SW 1271 (cell line): ENCODE results near the gene ABCC6.
"Not testable (repeated sequence)": the region's sequence is repeated elsewhere in the genome, so short reads cannot be mapped to it uniquely, and the experiment has no call there.

Source experiments
- DNase-seq, 2 experiments: peaks; one replicate each; lab custom pipeline; 2025; lab: John Stamatoyannopoulos, UW

ABCC6 gene

GRCh38 chr16:16222850-16223661 is at the start of gene ABCC6:
Gene ABCC6 (minus strand): TSS chr16:16223494. CDS start chr16:16223434, 60 bp downstream.
- DNase-seq, result not testable (repeated sequence)

DNA sequence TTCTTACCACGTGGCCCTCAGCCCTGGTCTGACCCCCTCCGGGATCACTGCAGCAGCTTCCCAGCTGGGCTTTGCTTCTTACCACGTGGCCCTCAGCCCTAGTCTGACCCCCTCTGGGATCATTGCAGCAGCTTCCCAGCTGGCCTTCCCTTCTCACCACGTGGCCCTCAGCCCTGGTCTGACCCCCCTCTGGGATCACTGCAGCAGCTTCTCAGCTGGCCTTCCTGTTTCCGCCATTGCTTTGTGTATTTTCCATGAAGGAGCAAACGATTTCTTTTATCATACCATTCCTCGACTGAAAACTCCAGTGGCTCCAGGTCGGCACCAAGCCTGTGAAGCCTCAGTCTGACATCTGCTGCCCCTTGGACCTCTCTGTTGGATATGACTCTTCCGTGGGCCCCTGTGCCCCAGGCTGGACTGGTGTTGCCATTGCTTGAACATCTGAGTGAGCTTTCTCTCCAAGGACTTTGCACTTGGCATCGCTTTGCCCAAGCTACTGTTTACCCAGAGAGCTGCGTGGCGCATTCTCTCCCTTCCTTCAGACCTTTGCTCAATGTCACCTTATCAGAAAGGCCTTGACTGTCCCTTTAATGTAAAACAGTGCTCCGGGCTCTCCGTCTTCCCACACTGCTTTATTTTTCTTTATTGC is 49.4 kb upstream of the ABCC6 start:
- DNase-seq, result not testable (repeated sequence)

- DNase-seq, result not testable (repeated sequence)
Observed at GRCh38 chr16:16271658-16272057, 48.4 kb upstream of the ABCC6 start.

DNA sequence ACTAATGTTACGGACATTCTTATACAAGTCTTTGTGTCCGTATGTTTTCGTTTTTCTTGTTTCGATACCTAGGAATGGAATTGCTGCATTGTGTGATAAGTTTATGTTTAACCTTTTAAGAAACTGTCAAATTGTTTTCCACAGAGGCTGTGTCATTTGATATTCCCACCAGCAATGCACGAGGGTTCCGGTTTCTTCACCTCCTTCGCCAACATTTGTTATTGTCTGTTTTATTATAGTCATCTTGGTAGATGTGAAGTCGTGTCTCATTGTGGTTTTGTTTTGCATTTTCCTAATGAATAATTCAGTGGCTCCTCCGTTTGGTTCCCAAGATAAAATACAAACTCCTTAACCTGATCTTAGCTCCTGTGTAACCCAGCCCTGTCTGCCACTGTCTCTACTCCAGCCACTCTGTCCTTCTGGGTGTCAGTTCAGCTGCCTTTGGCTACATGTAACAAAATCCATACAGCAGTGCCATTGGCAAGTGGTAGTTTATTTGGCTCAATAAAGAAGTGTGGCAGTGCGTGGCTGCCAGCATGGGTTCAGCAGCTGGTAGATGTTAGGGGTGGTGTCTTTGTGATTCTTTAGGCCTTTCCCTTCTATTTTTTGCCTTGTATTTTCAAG is 45.0 kb upstream of the ABCC6 start:
- DNase-seq, result not testable (repeated sequence)

GRCh38 chr16:16267708-16268107 is 44.4 kb upstream of the ABCC6 start:
- DNase-seq, result not testable (repeated sequence)

DNA sequence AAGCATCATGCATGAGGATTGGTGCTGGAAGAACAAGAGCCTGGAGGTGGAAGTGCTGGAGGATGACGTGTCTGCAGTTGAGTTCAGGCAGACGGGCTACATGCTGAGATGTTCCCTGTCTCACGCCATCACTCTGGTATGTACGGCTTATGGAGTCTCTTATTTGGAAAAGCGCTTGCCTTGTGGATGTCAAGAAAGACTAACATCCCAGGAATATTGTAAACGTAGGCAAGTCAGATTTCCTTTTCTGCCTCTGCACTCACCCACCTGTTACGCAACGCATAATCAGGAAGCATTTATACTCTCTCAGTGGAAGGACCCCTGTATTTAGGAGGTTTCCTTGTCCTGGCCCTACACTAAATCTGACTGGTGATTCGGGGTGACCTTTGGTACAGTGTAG is 41.8 kb upstream of the ABCC6 start:
- DNase-seq, result not testable (repeated sequence)

GRCh38 chr16:16263947-16264346 is 40.7 kb upstream of the ABCC6 start:
- not testable (repeated sequence) for DNase-seq

DNA sequence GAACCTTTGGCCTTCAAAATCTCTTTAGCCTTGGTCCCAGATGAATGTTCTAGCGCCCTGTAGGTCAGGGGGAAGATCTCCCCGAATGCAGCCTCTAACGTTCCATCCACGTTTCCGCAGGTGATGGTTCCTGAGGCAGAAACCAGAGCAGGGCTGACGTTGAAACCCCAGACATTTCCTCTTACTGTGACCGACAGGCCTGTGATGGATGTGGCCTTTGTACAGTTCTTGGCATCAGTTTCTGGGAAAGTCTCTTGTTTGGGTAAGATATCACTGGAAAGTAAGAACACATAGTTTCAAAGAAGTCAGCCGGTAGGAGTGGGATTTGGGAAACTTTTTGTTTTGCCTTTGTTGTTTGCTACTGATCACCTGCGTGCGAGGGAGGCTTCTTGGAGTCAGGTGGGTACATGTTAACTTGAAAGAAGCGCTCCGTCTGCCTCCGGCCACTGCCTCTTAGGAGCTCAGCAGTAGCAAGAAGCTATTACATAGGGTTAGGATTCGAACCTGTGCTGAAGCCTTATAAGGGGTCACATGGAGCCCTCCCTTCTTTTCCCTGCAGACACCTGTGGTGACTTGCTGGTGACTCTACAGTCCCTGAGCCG is 39.8 kb upstream of the ABCC6 start:
- not testable (repeated sequence) for DNase-seq

DNA sequence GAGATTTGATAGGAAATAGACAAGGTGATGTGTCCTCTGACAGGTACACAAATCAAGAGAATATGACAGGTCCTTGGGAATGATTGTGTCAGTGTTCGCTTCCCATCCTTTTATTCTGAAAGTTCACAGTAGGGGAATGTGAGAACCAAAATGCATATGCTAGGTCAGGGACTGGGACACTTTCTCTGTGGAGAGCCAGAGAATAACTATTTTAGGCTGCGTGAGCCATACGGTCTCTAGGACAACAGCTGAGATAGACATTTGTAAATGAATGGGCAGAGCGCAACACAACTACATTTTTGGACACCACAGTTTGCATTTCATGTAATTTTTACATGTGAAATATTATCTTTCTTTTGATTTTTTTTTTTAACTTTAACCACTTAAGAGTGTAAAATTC is 36.7 kb upstream of the ABCC6 start:
- not testable (repeated sequence) for DNase-seq

- DNase-seq, result not testable (repeated sequence)
Observed at GRCh38 chr16:16258822-16259221, 35.5 kb upstream of the ABCC6 start.

- DNase-seq, result not testable (repeated sequence)
Observed at GRCh38 chr16:16257301-16257923, 34.1 kb upstream of the ABCC6 start.

- not testable (repeated sequence) for DNase-seq
Observed at GRCh38 chr16:16252377-16252776, 29.1 kb upstream of the ABCC6 start.

DNA sequence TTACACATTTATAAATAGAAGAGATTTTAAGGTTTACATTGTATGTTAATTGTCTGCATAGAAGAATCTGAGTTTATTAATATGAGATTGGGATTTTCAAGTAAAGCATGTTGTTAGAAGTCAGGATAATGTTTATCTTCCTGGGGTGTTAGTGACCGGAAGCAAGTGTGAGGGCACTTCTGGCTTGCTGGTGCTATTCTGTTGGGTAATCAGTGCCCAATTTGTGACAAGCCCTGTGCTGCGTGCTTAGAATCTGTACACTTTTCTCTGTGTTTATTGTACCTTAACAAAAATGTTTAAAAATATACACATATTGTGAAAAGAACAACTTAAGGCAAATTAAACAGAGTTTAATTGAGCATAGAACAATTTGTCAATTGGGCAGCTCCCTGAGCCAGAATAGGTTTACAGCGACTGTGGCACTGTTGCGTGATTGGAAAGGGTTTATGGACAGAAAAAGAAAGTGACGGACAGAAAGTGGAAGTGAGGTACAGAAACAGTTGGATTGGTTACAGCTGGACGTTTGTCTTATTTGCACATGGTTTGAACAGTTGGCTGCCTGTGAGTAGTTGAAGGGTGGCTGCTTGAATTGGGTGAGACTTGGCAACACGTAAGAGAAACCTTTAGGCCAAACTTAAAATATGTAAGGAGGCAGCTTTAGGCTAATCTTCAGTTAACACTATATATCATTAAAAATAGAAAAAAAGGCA is 26.5 kb upstream of the ABCC6 start:
- DNase-seq, result not testable (repeated sequence)

- DNase-seq, result not testable (repeated sequence)
Observed at GRCh38 chr16:16247439-16247838, 24.1 kb upstream of the ABCC6 start.

GRCh38 chr16:16246578-16247262 is 23.4 kb upstream of the ABCC6 start:
- DNase-seq, result not testable (repeated sequence)

DNA sequence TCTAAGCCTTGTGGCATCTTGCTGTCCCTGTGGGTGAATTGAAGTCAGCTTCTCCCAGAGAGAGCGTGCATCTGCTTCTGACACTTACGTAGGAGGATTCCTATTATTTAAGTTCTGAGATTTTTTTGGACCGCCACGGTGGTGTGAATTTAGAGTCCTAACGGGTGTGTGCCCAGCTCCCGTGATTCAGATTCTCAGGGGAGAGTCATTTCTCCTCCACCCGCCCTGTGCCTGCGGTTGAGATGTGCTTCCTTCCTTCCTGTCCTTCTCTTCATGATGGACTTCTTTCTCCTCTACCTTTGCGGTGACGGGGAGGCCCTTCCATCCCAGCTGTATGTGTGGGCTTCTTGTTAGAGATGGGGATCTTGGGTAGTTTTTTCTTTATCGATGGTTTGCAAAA is 20.6 kb upstream of the ABCC6 start:
- DNase-seq, result not testable (repeated sequence)

DNA sequence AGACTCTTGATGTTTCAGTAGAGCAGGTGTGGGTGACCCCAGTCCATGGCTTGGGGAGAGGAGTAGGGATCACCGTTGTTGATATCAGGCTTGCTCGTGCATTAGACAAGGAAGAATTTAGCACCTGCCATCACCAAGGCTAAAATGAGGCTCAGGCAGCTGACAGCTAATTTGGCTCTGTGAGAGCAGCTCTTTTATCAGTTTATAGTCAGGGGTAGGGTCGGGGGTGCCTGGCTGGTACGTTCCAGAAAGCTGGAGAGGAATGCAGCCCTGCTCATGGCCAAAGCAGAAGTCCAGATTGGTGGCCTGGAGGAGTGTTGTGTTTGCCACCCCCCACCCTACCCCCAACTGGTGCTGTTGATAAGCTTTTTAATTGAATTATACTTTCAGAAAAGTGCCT is 17.4 kb upstream of the ABCC6 start:
- not testable (repeated sequence) for DNase-seq

DNA sequence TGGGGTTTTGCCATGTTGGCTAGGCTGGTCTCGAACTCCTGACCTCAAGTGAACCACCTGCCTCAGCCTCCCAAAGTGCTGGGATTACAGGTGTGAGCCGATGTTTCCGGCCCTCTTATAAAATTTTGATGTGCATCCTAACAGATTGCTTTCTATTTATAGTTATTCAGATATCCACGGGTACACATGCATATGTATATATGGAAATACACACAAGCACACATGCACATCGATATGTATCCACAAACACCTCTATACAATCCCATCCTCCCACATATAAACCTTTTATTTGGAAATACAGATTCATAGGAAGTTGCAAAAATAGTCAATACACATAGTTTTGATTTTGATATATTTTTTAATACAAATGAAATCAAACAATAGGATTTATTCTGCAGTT is 14.4 kb upstream of the ABCC6 start:
- DNase-seq, result not testable (repeated sequence)

DNA sequence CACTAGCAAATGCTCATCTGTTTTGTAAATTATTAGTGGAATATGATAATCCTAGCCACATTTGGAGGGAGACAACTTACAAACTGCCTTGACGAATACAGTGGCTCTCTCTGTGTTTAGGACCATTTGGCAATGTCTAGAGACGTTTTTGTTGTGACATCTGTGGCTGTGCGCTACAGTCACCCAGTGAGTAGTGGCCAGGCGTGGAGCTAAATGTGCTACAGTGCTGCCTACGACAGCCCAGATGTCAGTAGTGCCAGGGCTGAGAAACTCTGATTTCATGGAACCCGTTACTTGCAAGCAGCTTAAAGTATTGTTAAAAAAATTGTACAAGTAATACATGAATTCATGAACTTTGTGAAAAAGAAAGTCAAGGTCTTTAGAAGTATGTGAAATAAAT is 13.8 kb upstream of the ABCC6 start:
- not testable (repeated sequence) for DNase-seq

DNA sequence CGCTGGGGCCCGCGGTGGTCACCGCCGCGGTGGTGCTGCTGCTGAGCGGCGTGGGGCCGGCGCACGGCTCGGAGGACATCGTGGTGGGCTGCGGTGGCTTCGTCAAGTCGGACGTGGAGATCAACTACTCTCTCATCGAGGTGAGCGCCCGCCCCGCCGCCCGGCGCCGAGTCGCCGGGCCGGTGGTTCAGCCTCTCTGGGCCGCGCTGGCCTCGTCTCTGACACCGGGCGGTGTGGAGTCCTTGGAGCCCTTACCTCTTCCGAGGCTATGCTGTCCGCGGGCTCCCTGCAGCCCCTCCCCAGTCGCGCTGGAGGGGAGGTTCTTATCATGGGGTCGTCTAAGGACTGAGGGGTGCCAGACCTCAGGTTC is 9.4 kb upstream of the ABCC6 start:
- not testable (repeated sequence) for DNase-seq
